HL-60 (cell line): Measurements from ENCODE around the gene CDRT4.

ENCODE experiments used
- DNase-seq, 2 experiments: peaks; one replicate each; pipeline ENCODE4 v3.0.0-alpha.2; 2010 to 2020; ENCODE audit warnings: low read depth in 1 of 2, low spot score in 1 of 2
- H3K27ac ChIP-seq: fragments of 250-450 bp; sonication (Bioruptor Pico); replicated peaks from 2 replicates; pipeline ENCODE4 v1.5.1; 2020; ENCODE audit warnings: mild to moderate bottlenecking, moderate library complexity
- H3K27me3 ChIP-seq: fragments of 250-450 bp; sonication (Bioruptor Pico); 2 replicates; pipeline ENCODE4 v1.5.1; 2021; ENCODE audit warnings: mild to moderate bottlenecking, moderate library complexity; ENCODE audit not compliant: insufficient read depth, poor library complexity, severe bottlenecking
- H3K4me3 ChIP-seq: replicated peaks from 2 replicates; pipeline ENCODE4 v1.5.1; 2011; ENCODE audit warnings: mild to moderate bottlenecking, control low read depth, low read length; ENCODE audit not compliant: insufficient read depth
- GABPA ChIP-seq: IDR thresholded peaks from 2 replicates; pipeline ENCODE4 v1.6.1; 2012; ENCODE audit warnings: low read depth
- POLR2AphosphoS5 ChIP-seq: IDR thresholded peaks from 2 replicates; pipeline ENCODE4 v1.6.1; 2012; ENCODE audit warnings: low read depth
- REST ChIP-seq: IDR thresholded peaks from 2 replicates; pipeline ENCODE4 v1.6.1; 2012; ENCODE audit warnings: low read depth; ENCODE audit not compliant: insufficient replicate concordance
- SPI1 ChIP-seq: IDR thresholded peaks from 2 replicates; pipeline ENCODE4 v1.6.1; 2012; ENCODE audit warnings: low read depth, mild to moderate bottlenecking, borderline replicate concordance
- TF ChIP-seq, protein P1 (sequence below): IDR thresholded peaks from one replicate; pipeline ENCODE4 v1.5.1; 2011; ENCODE audit warnings: low read length, control low read depth, inconsistent platforms; ENCODE audit not compliant: insufficient read depth

CDRT4 gene

GRCh38 chr17:15454346-15454745 is 13.1 kb downstream of the CDRT4 start:
- TF ChIP-seq, protein P1, sequence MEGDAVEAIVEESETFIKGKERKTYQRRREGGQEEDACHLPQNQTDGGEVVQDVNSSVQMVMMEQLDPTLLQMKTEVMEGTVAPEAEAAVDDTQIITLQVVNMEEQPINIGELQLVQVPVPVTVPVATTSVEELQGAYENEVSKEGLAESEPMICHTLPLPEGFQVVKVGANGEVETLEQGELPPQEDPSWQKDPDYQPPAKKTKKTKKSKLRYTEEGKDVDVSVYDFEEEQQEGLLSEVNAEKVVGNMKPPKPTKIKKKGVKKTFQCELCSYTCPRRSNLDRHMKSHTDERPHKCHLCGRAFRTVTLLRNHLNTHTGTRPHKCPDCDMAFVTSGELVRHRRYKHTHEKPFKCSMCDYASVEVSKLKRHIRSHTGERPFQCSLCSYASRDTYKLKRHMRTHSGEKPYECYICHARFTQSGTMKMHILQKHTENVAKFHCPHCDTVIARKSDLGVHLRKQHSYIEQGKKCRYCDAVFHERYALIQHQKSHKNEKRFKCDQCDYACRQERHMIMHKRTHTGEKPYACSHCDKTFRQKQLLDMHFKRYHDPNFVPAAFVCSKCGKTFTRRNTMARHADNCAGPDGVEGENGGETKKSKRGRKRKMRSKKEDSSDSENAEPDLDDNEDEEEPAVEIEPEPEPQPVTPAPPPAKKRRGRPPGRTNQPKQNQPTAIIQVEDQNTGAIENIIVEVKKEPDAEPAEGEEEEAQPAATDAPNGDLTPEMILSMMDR, result no peak
- TF ChIP-seq SPI1 (no peak), POLR2AphosphoS5 (no peak), REST (no peak), GABPA (no peak)
- Histone ChIP-seq H3K27ac (no peak overlapping the region), H3K27me3 (no peaks in the 10 kb centered on the region), H3K4me3 (no peak overlapping the region)
- no peak for DNase-seq

DNA sequence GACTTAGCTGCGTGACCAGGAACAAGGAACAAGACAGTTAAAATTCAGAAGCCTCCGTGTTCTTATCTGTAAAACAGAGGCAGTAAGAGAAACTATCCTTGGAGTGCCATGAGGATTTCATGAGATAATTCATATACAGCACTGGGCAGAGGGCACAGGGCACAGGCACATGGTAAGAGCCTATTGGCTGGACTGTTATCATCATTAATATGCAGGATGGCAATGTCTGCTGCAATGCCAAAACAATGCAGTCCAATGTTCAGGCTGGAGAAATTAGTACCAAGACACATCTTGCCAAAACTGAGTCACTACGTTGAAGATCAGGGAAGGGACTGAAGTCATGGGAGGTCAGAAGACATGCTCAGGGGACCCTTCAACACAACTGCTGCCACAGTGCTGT is 13.6 kb downstream of the CDRT4 start:
- H3K27ac ChIP-seq, result no peak overlapping the region
- H3K4me3 ChIP-seq, result no peak overlapping the region
- TF ChIP-seq, protein P1, result no peak
- no peak for TF ChIP-seq GABPA
- TF ChIP-seq REST, result no peak
- no peak for TF ChIP-seq SPI1
- TF ChIP-seq POLR2AphosphoS5, result no peak
- H3K27me3 ChIP-seq, result no peaks in the 10 kb centered on the region
- DNase-seq, result no peak

DNA sequence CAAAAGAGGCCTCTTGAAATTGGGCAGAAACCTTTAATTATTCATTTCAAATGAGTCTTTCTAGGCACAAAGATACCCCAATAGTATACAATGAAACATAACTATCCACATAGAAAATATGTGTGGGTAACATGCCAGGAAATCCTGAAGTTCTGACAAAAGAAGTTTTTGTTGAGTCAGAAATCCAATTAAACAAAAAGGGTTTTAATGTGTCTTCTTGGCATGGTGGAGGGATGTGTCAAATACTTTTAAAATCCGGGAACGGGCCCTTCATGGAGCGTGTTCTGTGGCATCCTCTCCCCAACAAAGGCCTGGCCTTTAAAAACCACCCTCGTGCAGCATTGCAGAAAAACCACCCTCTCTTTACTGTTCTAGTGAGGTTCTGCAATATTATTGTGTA is 14.2 kb downstream of the CDRT4 start:
- no peak for DNase-seq
- no peak overlapping the region for H3K4me3 ChIP-seq

More for the DNA sequence above, 14.2 kb downstream of the CDRT4 start:
- TF ChIP-seq SPI1 (no peak), REST (no peak), POLR2AphosphoS5 (no peak), GABPA (no peak)
- TF ChIP-seq, protein P1, result no peak
- Histone ChIP-seq H3K27me3 (no peaks in the 10 kb centered on the region), H3K27ac (no peak overlapping the region)
